GM18520 (cell line): ENCODE data around the gene TBATA.
"Not testable (repeated sequence)": the region's sequence is repeated elsewhere in the genome, so short reads cannot be mapped to it uniquely, and the experiment has no call there.

Experiments used
- ATAC-seq: cut with Tn5 transposase; IDR thresholded peaks from one replicate; pipeline ENCODE4 v1.9.1; 2021; ENCODE audit not compliant: unreplicated experiment

The TBATA gene

DNA sequence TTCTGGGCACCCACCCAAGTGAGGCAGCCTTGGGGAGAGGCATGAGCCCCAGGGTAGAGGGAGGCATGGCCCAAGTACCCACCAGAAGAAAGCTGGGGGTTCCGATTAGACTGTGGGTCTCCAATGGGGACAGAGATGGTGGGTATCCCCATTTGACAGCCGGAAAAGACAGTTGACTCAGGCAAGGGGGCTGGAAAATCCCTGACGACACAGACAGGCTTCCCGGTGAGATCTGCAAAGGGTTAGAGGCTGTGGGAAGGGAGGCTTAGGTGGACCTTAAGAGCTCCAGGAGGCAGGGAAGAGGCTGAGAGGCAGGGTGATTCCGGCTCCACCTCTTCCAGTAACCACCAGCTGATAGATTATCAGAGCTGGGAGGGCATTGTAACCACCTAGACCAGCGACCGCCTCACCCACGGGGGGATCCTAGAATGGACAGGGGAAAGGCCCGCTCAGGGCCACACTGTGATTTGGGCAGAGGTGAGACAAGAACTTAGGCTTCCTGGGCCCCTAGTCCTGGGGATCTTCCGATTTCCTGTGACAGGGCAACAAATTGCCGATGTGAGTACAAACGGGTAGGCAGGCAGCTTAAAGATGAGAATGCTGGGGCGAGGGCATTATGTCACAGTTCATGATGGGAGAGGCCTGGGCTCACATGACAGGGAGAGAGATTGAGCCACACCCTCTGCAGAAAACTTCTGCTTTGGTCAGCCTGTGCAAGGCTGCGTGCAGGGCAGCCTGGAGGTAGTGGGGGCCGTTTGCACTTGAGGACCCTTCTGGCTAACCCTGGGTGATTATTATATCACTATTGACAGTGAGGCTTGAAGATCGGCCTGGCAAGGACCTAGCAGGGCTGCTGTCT lies 5.4 kb downstream of the TBATA start:
- no peak for ATAC-seq

DNA sequence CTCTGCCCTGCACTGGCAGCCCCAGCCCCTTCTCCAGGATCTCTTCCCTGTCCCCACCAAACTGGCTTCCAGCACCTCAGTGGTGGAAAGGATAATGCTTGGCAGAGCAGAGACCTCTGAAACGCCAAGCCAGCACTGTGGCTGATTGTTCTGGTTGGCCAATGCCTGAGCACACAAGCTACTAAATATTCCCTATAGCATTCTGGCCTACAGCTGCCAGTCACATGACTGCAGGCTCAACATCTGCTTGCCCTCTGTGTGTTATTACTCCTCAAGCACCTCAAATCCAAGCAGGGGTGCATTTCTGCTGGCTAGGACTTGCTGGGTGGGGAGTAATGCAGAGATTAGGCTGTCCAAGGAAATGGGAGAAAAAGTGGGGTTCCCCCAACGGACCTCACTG lies 6.1 kb downstream of the TBATA start:
- no peak for ATAC-seq

DNA sequence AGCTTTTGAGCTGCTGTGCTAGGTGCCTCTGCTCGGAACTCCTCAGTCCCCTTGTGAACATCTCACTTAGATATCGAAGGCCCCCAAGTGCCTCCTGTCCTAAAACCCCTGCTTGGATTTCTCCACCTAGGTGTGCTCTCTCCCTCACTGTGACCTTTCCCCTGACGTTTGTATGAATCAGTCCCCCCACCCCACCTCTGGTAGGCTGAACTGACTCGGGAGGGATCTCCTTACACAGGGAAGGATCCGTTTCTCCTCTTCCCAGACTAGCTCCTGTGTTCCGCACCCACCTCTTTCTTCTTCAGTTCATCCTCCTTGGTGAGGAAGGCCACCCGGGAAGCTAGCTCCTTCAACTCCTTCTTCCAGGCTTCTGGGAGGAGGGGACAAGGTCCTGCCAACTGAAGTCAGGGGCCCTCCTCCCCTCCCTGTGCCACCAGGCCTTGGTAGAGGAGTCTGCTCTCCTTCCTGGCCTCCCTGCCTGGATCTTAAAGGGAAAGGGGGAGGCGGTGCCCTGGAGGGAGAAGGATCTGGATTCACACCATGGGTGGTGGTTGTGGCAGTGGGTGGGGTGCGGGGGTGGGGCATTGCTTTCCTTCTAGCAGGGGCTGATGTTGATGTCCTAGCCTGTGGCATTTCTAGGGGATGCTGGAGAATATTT lies 6.8 kb downstream of the TBATA start:
- ATAC-seq, result no peak

DNA sequence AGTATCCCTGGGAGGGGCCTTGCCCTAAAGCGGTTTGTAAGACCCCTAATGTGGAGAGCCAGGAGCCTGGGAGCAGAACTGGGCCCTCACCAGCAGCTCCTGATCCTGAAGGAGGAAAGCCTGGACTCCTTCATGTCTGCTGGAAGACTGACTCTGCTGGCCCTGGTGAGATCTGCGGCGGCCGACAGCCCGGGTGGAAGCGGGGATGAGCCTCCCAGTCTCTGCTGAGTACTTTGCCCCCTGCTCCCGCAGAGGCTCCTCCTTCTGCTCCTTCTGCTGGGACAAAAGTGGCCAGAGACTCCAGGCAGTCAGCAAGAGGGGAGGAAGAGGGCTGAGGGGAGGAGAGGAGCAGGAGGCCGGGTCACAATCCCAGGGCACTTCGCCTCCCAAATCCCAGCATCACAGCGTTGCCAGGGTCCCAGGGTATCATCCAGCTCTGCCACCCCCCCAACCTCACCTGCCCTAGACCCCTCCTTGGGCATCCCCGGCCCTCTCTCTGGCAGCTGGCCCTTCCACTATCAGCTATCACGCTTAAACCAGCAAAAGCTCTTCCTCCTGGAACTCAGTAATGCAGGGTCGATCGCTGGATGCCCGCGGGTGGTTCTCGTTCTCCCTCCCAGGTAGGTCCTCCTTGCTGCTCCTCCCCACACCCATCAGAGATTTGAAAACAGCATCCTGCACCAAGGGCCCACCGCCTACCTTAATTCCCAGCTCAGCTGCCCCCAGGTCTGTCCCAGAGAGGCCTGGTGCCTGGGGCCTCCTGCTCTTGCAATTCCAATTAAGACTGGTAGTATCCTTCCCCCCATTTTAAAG lies 7.9 kb downstream of the TBATA start:
- no peak for ATAC-seq

DNA sequence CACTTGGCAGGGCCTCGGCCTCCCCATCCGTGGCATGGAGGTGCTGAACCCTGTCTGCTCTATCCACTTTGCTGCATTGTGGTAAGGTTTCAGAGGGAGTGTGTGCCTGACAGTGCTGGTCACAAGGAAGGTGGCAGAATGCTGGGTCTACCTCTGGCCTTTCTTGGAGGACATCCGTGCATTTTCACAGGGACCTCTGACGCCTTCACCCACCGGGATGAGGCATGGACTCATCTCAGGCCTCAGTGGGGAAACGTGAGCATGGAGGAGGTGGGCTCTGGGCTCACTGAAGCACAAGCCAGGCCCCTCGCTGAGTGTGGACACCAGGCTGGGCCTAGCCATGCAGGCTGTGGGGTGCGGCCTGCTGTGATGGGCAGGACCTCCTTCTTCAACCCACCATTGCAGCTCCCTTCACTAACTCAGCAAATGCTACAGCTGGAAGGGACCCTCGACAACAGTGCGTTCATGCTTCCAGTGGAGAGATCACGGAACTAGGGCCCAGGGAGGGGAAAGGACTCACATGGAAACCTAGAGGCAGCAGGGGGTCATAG lies 8.6 kb downstream of the TBATA start:
- no peak for ATAC-seq

DNA sequence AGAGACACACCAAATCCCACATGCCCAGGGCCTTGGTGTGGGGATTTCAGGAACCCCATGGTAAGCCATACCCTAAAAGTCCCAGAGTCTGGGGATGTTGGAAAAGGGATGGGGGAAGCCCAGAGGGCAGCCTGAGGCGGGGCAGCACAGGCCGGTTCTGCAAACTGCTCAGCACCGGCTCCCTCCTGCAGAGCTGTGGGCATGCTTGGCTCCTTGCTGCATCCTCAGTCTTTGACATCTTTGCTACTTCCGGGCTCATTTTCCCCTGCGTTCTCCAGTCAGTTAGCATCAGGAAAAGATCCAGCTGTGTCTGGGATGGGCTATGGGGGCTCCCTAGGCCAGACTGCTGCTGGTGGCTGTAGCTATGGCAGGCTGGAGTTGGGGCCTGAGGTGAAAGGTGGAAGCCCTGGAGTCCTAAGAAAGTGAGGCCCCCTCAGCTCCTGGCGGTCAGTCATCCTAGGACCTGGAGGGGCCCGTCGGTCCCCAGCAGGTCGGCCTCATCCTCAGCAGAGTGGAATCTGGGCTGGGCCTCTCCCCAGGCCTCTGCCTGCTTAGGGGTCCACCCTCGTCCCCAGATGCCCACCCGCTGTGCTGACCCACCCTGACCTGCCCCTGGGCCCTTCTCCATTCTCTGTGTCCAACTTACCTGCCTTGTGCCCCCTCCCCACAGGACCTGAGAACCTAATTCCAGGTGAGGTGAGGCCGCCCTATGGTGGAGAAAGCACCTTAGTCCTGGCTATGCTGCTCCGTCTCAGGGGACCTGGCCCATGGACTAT lies 9.3 kb downstream of the TBATA start:
- no peak for ATAC-seq

DNA sequence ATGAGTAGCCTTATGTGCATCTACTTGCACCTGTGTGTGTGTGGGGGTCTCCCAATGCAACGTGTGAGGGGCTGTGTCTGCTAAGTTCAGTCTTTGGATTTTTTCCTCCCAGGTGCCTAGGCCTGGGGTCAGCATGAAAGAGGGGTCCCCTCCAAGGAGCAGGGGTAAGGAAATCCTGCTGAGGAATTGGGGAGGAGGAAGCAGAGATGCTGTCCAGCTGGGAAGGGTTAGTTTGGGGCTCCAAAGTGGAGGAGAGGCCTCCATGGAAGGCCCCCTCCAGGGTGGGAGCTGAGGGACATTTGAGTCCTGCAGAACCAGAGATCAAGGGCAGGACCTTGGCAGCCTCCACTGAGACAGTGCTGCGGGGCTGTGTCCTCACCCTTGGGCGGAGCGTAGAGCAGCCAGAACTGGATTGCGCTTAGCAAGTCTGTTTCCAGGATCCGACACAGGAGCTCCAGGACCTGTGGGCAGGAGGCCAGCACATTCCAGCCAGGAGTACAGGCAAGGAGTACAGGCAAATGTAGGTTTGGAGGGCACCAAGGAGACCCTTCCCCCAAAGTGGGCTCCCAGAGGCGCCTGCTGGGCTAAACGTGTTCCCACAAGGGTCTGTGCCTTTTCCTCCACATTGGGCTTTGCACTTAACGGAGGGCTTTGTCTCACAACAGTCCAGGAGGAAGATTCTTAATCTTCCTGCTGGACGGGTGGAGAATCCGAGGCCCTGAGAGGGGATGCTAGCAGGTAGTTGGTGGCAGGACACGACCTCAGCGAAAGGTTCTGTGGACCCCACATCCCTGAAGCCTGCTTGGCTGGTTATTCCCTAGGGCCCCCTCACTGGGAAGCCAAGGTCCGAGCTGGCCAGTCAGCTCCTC lies 10.1 kb downstream of the TBATA start:
- no peak for ATAC-seq

DNA sequence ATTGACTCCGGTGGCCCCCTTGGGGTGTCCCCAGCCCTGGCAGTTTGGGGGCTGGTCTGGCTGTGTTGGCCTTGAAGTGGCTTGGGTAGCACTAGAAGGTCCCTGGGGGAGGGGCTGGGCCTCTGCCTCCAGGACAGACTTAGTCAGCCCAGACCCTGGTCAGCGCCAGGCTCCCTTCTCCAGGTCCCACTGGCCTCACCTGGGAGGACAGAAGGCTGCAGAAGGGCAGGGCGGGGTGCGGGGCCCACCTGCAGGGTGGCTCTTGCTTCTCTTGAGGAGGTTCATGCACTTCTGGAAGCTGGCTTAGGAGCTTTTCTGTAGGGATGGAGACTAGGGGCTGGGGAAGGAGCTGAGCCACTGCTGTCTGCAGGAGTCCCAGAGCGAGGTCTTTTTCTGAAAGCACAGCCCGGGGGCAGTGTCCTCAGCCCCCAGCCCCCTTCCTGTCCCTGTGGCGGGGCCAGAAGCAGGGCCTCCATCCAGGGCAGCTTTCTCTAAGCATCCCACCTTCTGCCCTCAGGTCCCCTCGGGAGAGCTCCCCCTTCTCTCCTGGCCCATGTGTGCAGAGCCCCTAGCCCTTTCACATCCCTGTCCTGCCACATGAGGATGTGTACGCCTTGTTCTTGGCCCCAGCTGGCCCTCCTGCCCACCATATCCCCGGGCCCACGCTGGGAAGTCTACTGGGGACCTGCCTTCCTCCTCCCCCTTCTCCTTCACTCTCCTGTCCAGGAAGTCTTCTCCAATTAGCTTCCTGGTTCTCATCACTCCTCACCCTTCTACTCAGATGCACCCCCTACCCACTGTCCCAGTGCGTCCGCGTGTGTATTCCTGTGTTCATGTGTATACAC lies 11.0 kb downstream of the TBATA start:
- ATAC-seq, result no peak

DNA sequence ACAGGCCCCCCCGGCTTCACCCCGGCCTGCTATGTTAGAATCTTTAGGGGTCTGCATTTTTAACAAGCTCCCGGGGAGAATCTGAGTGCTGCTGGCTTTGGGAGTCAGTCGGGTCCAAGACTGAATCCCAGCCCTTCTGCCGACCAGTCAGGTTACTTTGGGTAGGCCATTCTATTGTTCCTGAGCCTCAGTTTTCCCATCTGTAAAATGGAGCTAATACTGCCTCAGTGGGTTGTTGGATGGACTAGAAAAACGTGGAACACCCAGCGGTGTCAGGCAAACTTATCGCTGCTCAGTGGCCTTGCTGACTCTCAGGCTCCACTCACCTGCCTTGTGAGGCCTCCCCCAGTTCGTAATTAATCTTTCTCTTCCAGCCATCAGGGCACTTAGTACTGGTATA lies 11.7 kb downstream of the TBATA start:
- no peak for ATAC-seq

DNA sequence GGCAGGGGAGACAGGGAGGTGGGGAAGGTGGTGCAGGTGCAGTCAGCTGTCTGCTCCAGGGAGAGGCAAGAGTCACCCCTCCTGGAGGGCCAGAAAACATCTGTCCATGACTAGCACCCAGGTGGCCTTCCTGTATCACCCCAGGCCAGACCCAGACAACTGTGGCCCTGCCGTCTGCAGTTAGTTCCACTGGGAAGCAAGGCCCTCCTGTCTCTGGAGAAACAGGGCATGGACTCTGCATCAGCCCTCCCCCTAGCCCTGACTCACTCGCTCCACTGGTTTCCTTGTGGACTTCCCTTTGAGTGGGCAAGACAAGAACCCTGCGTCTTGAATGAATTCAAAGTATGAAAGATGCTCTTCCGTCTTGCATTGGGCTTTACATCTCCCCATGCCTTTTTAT lies 12.6 kb downstream of the TBATA start:
- no peak for ATAC-seq

DNA sequence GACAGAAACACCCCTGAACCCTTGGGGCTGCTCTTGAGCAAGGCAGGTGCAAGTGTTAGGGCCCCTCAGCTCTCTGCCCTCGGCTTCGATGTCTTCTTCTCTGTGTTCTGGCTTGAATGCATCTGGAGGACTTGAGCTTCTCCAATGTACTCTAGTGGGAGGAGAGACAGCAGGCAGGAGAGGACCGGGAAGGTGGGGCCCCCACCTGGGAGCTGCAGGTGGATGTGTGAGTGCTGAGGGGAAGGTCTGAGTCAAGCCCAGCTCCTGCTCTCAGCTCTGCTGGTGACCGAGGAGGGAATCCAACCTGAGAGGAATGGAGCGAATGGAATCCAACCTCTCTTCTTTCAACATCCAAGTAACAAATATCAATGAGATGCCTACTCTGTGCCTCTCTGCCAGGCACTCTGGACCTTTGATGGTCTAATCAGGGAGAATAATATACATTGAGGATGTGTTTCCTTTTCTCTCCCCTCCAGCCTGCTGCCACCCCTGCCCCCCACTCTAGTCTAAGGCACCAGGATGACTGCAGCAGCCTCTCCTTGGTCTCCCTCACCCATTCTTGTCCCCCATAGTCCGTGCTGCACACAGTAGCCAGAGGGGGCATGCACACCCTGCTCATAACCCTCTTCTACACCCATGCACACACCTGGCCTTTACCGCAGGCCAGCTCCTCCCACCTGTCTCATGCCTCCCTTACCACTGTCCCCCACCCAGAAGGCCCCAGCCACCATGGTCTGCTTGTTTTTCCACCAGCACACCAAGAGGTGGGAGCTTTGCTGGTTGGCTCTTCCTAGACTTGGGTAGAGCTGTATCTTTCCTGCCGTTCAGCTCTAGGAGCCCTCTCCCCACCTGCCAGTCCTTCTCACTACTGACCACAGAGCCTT lies 13.6 kb downstream of the TBATA start:
- no peak for ATAC-seq

DNA sequence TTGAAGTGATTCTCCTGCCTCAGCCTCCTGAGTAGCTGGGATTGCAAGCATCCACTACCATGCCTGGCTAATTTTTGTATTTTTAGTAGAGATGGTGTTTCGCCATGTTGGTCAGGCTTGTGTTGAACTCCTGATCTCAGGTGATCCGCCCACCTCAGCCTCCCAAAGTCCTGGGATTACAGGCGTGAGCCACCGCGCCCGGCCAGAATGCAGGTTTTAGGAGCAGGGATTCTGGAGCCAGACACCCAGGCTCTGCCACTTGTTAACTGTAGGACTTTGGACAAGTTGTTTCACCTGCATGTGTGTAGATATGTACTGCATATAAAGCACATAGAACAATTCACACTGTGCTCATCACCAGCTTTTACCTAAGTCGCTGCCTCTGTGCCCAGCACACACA lies 14.7 kb downstream of the TBATA start:
- not testable (repeated sequence) for ATAC-seq

DNA sequence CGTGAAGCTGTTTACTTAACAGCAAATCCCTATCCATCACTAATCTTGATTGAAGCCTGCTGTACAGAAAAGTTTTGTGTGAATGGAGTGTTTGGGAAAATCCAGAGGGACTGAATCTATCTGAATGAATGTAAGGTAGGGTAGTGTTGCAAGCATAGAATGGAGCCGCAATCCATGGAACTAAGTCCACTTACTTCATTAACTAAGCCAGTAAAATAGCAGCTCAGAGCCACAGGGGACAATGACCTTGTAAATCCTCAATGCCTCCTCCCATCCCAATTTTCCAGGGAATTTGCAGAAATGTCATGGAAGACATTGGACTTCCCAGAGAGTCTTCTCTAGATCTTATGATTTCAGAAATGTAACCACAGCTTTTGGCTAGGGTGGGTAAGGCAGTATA lies 15.2 kb downstream of the TBATA start:
- no peak for ATAC-seq

DNA sequence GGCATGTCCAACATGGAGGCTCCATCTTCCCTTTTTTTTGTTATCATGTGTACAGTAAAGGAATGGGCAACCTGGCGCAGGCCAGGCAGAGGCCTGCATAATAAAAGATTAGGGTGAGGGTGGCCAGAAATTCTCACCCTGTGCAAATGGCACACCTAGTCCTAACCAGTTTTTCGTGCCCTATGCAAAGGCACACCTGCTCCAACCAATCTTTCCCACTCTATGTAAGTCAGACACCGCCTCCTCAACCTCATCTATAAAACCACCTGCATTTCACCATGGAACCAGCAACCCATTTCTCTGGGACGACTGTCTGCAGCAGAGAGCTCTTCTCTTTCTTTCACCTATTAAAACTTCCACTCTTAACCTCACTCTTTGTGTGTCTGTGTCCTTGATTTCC lies 16.1 kb downstream of the TBATA start:
- ATAC-seq, result no peak

DNA sequence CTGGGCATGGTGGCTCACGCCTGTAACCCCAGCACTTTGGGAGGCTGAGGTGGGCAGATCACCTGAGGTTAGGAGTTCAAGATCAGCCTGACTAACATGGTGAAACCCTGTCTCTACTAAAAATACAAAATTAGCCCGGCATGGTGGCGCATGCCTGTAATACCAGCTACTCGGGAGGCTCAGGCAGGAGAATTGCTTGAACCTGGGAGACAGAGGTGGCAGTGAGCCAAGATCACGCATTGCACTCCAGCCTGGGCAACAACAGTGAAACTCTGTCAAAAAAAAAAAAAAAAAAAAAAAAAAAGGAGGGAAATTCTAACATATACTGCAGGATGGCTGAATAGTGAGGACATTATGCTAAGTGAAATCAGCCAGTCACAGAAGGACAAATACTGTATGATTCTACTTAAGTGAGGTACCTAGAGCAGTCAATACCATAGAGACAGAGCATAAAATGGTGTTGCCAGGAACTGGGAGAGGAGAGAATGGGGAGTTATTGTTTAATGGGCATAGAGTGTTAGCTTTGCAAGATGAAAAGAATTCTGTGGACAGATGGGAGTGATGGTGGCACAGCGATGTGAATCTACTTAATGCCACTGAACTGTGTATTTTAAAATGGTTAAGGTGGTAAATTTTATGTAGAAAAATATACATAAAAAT lies 17.0 kb downstream of the TBATA start:
- not testable (repeated sequence) for ATAC-seq

DNA sequence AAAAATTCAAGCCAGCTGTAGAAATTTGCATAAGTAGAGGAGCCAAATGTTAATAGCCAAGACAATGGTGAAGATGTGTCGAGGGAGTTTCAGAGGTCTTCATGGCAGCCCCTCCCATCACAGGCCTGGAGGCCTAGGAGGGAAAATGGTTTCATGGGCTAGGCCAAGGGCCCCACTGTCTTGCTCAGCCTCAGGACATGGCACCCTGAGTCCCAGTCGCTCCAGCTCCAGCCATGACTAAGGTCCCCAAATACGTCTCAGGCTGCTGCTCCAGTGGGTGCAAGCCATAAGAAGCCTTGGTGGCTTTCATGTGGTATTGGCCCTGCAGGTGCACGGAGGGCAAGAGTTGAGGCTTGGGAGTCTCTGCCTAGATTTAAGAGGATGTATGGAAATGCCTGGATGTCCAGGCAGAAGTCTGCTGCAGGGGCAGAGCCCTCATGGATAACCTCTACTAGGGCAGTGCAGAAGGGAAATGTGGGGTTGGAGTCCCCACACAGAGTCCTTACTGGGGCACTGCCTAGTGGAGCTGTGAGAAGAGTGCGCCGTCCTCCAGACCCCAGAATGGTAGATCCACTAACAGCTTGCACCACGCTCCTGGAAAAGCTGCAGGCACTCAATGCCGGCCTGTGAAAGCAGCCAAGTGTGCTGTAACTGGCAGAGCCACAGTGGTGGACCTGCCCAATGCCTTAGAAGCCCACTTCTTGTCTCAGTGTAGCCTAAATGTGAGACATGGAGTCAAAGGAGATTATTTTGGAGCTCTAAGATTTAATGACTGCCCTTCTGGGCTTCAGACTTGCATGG lies 19.2 kb downstream of the TBATA start:
- ATAC-seq, result no peak

DNA sequence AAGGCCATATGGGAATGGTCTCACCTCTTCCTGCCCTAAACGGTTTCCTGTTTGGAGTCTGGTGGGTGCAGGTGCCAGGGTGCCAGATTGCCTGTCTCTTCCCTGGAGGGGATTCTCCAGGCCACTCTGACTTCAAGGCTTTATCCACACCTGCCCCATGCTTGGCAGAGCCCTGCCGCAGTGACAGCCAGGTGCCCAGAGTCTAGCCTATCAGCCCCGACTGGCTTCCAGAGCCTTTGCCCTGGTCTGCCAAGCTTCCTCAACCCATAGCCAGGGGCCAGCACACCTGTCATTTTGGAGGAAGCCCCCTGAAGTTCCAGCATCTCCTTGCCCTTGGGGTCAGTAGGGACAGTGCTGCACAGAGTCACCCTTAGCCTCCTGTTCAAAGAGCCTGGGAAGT lies 21.6 kb downstream of the TBATA start:
- ATAC-seq, result no peak
